ENCODE measurements around the gene OR6S1.
"Not testable (repeated sequence)": the region's sequence is repeated elsewhere in the genome, so short reads cannot be mapped to it uniquely, and the experiment has no call there.

Gene OR6S1

DNA sequence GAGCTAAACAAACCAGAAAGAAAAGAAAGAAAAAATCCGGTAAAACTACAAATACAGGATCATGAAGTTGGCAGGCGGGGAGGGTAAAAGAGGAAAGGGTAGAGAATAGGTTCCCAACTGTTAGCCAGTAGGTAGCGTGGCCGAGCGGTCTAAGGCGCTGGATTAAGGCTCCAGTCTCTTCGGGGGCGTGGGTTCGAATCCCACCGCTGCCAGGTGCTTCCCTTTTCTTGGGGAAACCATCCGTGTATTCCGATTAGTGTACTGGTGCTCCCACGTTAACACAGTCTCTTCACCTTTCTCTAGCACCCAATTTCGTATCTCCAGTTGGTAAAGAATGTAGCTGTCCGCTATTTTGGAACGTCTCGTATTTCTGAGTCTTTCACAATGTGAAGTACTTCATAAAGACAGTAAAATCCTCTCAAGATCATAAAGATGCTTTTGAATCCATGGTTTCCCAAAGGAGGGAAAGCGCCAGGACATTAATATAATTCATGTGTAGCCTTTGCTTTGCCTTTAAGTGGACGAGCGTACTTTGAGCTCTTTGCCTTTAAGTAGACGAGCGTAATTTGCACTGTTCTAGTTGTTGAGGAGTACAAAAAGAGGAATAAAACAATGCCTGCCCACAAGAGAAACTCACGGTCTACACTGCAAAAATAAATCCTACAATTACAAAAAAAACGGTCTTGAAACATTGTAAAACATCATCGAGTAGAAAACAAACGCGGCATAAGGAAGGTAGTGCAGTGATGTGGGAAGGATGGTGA, 31.3 kb downstream of the OR6S1 start:
- peak; percentile 45 to 57 for DNase-seq (ENCODE audit: low read depth in 2 of 2)

DNA sequence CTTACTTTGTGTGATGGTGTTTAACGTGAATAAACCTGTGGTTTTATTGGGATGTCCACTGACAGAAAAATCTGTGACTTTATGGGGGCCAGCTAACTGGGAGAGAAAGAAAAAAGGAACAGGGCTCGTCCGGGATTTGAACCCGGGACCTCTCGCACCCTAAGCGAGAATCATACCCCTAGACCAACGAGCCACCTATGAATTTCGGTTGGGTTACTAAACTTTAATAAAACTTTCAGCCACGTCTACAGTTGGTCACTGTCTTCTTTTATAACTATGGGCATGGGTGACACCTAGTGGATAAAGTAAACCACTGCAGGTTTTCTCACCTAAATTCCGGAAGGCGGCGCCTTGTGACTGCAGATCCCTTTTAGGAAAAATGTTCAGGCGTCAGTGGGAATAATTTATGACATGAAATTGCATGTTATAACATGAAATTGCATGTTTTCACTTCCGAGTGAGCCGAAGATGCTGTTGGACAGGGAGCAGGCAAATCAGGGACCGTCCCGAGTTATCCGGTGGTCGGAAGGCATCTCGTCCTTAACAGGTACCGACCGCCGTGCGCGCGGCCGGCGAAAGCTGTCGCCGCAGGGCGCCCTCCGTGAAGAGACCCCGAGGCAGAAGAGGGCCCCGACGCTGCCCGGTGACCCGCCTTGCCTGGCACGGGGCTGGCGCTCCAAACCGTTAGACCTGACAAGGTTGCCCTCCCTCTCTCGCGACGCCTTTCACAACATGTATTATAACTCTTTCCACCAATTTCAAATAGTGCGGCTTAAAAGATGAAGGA, 32.1 kb downstream of the OR6S1 start:
- DNase-seq (ENCODE audit: low read depth in 2 of 2): peak in 1 of 2 donors; percentile 32

DNA sequence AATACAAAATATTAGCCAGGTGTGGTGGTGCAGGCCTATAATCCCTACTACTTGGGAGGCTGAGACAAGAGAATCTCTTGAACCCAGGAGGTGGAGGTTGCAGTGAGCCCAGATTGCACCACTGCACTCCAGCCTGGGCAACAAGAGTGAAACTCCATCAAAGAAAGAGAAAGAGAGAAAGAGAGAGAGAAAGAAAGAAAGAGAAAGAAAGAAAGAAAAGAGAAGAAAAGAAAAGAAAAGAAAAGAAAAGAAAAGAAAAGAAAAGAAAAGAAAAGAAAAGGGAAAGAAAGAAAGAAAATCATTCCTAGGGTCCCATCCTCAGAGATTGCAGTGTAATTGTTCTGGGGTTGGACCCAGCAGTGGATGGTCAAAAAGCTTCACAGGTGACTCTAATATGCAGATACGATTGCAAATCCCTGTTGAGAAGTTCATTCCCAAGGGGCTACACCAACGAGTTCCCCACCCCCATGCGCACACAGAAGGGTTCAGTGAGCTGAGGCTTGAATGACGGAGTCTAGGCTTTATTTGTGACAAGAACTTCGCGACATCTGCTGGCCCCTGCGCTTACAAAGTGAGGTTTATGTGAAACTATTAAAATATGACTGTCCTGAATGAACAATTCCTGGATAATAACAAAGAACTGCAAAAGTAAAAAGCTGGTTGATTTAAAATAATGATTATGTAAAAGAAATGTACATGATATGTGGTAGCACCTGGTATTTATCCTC, 32.9 kb downstream of the OR6S1 start:
- no peak for DNase-seq (ENCODE audit: low read depth in 2 of 2)

DNA sequence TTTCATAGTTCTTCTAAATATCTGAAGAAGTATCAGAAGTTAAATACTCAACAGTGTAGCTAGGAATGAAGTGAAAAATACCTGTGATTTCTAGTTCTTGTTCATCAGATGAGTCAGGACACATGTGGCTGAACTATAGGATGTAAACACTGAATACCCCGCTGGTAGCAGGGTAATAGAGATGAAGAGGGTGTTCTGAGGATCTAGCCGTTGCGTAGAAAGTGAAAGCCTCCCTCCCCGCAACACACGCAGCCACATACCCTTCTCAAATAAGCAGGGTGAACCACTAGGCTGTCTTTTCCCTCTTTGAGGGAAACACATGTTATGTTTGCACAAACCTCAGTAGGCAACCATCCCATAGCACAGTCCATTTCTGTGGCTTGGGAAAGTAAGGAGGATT, 33.9 kb downstream of the OR6S1 start:
- DNase-seq (ENCODE audit: low read depth in 2 of 2): no peak

DNA sequence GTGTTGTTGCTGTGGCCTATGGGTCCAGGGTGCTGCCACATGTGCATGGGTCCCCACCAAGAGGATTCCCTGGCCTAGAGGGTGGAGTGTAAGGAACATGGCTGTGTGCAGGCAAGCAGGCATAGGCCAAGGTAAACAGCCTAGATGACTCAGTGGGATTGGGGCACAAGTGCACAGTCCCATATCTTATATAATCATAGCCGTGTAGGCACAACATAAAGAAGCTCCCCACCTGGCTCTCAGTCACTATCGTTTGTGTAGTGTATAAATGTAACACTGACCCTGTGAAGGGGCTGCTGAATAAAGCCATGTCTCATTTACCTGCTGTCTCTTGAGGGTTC, 34.6 kb downstream of the OR6S1 start:
- no peak for DNase-seq (ENCODE audit: low read depth in 2 of 2)

DNA sequence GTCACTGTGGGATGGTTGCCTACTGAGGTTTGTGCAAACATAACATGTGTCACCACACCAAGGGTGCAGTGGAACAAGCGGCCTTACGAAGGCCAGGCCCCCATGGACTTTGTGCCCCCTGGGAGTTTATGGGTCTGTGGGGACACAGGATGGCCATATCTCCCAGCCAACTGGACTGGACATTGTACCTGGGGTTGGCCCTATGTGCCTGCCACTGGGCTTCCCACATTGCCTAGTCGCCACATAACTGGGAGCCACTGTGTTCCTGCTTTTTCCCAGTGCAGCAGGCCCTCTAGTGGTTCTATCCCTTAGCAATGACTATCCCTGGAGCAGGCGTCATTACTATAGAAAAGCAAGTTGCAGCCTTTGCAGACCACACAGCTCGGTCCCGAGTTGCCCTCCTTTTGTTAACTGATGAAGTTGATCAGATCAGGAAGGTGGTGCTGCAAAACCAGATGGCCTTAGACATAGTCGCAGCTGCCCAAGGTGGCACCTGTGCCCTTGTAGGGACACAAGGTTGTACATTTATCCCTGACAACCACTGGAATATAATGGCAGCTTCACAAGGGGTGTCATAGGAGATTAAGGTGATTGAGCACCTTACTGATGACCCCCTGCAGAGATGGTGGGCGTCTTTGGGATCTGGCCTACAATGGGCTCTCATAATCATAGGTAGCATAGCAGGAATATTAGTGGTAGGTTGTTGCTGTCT, 35.1 kb downstream of the OR6S1 start:
- no peak for DNase-seq (ENCODE audit: low read depth in 2 of 2)

DNA sequence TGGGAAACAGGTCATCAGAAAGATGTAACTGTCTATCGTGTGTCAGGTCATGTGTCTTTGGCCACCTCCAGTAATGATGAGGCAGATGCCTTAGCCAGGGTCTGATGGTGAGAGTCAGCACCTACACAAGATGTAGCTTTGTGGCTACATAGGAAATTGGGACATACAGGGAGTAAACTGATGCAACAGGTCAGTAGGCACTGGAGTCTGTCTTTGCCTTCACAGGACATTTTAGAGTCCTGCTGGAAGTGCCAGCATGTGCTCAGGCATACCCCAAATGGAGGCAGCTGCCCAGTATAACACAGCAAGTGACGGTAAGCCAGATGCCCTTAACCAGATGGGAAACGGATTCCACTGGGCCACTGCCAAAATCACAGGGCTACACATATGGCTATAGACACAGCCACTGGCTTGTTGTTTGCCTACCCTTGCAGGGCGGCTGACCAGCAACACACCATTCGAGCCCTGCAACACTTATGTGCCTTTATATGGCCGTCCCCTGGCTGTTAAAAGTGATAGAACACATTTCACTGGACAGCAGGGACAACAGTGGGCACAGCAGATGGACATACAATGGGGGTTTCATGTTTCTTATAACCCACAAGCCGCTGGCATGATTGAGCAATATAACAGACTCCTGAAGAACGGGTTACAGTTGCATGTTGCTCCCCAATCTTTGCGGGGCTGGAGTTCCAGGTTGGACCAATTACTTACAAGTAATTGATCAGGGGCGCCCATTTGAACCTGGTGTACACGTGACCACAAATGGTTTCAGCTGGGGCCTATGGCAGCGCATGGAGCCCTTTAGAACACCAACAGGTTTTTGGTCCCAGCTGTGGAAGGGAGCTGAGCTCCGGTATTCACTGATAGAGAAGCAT, 37.4 kb downstream of the OR6S1 start:
- no peak for DNase-seq (ENCODE audit: low read depth in 2 of 2)

DNA sequence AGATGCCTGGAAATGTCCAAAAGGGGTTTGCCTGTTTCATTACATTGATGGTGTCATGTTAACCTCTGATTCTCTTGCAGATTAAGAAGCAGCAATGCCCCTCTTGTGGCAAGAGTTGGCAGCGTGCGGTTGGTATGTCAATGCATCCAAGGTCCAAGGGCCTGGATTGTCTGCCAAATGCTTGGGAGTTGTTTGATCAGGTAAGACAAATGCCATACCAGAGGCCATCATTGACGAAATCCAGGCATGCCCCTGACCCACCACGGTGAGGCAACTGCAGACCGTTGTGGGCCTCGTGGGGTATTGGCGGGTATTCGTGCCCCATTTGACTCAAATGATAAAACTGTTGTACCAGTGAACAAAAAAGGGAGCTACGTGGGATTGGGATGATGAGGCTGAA, 38.9 kb downstream of the OR6S1 start:
- no peak for DNase-seq (ENCODE audit: low read depth in 2 of 2)

DNA sequence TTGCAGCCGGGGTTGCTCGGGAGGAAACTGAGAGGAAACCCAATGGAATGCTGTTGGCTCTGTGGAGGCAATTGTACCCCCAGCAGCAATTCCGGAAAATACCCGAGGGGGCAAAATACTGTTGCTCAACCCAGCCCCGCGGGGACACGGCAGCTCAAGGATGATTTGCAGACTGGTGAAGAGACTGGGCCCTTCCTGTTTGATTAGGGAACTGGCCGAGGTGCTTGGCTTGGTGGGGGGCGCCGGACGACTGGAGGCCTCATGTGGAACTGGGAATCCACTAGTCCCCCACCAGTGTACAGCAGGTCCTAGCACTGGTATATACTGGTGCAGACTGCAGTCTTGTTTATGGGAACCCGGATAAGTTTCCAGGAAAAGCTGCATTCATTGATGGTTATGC, 40.0 kb downstream of the OR6S1 start:
- no peak for DNase-seq (ENCODE audit: low read depth in 2 of 2)

DNA sequence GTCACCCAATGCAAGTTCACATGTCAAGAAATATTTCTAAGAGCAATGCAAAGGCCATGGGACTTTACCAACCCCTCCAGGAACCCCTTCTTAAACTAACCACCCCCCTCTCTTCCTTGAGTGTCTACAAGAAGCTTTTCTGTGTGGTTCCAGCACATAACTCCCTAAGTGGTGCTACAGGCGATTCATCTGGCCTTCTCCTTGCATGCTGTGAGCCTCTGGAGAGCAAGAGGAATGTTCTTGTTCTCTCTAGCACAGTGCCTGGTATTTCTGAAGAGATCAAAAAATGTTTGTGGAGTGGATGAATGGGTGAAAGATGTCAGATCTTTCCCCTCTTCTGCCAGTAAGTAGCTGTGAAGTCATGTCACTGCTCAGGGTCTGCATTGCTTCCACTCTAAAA, 44.4 kb downstream of the OR6S1 start:
- DNase-seq (ENCODE audit: low read depth in 2 of 2): no peak

DNA sequence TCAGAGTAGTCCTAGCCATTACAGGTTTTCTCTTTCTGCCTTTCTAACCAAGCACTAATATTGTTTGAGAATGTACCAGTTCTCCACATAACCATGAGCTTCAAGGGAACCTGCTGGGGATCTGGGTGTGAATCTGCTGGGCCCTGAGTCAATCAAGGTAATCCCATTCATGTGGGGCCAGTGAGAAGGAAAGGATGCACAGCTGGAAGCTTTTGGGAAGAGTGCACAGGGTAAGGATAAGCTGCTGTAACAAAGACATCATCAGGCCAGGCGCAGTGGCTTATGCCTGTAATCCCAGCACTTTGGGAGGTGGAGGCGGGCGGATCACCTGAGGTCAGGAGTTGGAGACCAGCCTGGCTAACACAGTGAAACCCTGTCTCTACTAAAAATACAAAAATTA, 45.8 kb downstream of the OR6S1 start:
- DNase-seq (ENCODE audit: low read depth in 2 of 2): not testable (repeated sequence)

DNA sequence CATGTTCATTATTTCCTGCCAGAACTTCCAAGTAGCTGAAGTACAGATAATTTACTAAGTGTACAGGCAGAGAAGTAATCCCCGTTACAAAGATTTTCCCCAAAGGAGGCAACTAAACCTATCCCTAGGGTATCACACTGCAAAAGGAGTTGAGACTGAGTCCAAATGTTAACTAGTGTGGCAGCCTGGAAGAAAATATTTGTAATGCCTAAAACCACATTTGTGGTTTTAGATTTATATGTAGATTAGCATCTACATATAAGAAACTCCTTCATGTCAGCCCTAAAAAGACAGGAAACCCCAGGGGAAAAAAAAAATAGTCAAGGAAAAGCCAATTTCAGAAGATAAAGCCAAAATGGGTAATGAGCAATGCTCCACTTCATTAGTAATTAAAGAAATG, 48.9 kb downstream of the OR6S1 start:
- DNase-seq (ENCODE audit: low read depth in 2 of 2): no peak

DNA sequence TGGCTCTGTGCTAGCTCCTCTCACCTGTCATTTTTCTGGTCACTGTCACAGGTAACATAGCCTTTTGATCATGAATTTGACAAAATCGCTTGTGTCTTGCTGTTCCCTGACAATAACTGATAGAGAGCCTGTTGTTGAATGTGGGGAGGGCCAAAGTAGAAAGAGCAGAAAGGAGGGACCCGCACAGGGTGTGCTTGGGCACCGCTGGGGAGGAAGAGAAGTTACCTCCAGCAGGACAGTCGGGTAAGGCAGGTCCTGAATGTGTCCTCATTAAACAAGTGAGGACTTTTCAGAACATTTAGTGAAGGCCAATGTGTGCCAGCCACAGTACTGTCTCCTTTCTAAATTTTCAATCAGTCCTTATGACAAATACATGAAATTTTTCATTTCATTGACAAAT, 50.3 kb downstream of the OR6S1 start, which contains the start of gene RNASE12:
Gene RNASE12 (minus strand): TSS at position 142 of the 400 bp plus-strand sequence. CDS start 653 bp downstream, outside the sequence.
- no peak for DNase-seq (ENCODE audit: low read depth in 2 of 2)
